22Rv1 (cell line): ENCODE results near the gene ST3GAL5.

Source experiments
- H3K27ac ChIP-seq: fragments of 450-650 bp; 2 replicates; pipeline ENCODE4 v1.5.1; 2017
- CTCF ChIP-seq: fragments of 450-650 bp; IDR thresholded peaks from 2 replicates; pipeline ENCODE4 v1.5.1; 2017; ENCODE audit warnings: mild to moderate bottlenecking
- ZFX ChIP-seq: fragments of 450-650 bp; IDR thresholded peaks from 2 replicates; pipeline ENCODE4 v1.6.1; 2017; ENCODE audit warnings: antibody characterized with exemption, borderline replicate concordance

Gene ST3GAL5

GRCh38 chr2:85908506-85908905 lies 19.7 kb upstream of the ST3GAL5 start:
- H3K27ac ChIP-seq = no peak overlapping the region
- TF ChIP-seq CTCF (no peak), ZFX (no peak)

GRCh38 chr2:85907671-85908157 lies 18.9 kb upstream of the ST3GAL5 start:
- TF ChIP-seq ZFX (no peak), CTCF (no peak)
- H3K27ac ChIP-seq = no peak overlapping the region

GRCh38 chr2:85906748-85907147 lies 18.0 kb upstream of the ST3GAL5 start:
- TF ChIP-seq CTCF (no peak), ZFX (no peak)
- H3K27ac ChIP-seq = no peak overlapping the region

GRCh38 chr2:85905891-85906290 lies 17.1 kb upstream of the ST3GAL5 start:
- no peak for TF ChIP-seq ZFX
- TF ChIP-seq CTCF = no peak
- H3K27ac ChIP-seq = no peak overlapping the region

GRCh38 chr2:85905187-85905666 lies 16.4 kb upstream of the ST3GAL5 start:
- TF ChIP-seq ZFX (no peak), CTCF (no peak)
- no peak overlapping the region for H3K27ac ChIP-seq

- TF ChIP-seq ZFX (no peak), CTCF (no peak)
- H3K27ac ChIP-seq = no peak overlapping the region
These were observed 15.1 kb upstream of the ST3GAL5 start for GRCh38 chr2:85903849-85904248.

- no peak overlapping the region for H3K27ac ChIP-seq
- TF ChIP-seq CTCF = no peak
- TF ChIP-seq ZFX = no peak
These were observed 13.7 kb upstream of the ST3GAL5 start for GRCh38 chr2:85902496-85902895.
